ENCODE measurements around the gene FBXW9. TPM values are rescaled to one million over a fixed set of nuclear protein-coding genes. Genes with fewer than 3 reads are reported as not detected.
A peak's percentile ranks its signal among the peaks of the same experiment; 100 is the strongest.

Gene FBXW9
- total and polyA plus RNA-seq, 2 of the 13 experiments (the other 11 are each of a cell fraction or from before 2014, with no cell fraction given), result 5.7 to 6.1 TPM

- TF ChIP-seq E2F1 (CRISPR knock-in tag; IDR thresholded peaks at IDR 0.05) (peak; percentile 48), FOXM1 (CRISPR knock-in tag; IDR thresholded peaks at IDR 0.05) (no peak), HNF4A (CRISPR knock-in tag; IDR thresholded peaks at IDR 0.05) (peak; percentile 17; the same call in 1 of the 2 replicates), HNF1A (IDR thresholded peaks at IDR 0.05; ENCODE audit: low read depth) (no peak), HNF1A (CRISPR knock-in tag; IDR thresholded peaks at IDR 0.05; ENCODE audit: borderline replicate concordance) (peak; percentile 56; the same call in 1 of the 2 replicates), ZNF407 (CRISPR knock-in tag; IDR thresholded peaks at IDR 0.05; ENCODE audit: not compliant biosample characterization) (no peak), MED13 (CRISPR knock-in tag; IDR thresholded peaks at IDR 0.05) (no peak), ZBTB4 (CRISPR knock-in tag; IDR thresholded peaks at IDR 0.05; ENCODE audit: borderline replicate concordance) (no peak)
These were observed 26.3 kb upstream of the FBXW9 start (continued) for GRCh38 chr19:12722566-12723380.
